ENCODE data around the gene PPP1R9B.

The PPP1R9B gene

DNA sequence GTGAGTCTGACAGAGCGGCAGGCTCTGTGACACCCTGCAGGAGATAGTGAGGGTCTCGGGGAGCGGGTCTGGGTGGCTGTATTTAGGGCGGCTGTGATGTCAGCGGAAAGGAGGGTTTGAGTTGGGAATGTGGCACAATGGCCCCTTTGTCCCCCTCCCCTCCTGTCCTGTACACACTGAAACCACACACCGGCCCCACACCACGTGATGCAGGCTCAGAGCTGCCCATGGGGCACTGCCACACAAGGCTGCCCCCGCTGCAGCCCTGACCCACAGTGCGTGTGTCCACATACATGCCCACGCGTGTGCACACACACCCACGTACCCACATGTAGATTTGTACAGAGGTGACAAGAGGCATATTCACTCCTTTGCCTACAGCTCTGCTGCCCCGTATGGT, 30.7 kb upstream of the PPP1R9B start:
- H3K79me2 ChIP-seq (ENCODE audit: low read length), result no peaks in the 10 kb centered on the region
- peaks cover 14% of the 10 kb centered on the region for H3K36me3 ChIP-seq (replicated peaks; ENCODE audit: low read depth, low read length)
- no peak for TF ChIP-seq EZH2phosphoT487 (IDR thresholded peaks at IDR 0.05; ENCODE audit: low read depth)
- TF ChIP-seq, protein P1, sequence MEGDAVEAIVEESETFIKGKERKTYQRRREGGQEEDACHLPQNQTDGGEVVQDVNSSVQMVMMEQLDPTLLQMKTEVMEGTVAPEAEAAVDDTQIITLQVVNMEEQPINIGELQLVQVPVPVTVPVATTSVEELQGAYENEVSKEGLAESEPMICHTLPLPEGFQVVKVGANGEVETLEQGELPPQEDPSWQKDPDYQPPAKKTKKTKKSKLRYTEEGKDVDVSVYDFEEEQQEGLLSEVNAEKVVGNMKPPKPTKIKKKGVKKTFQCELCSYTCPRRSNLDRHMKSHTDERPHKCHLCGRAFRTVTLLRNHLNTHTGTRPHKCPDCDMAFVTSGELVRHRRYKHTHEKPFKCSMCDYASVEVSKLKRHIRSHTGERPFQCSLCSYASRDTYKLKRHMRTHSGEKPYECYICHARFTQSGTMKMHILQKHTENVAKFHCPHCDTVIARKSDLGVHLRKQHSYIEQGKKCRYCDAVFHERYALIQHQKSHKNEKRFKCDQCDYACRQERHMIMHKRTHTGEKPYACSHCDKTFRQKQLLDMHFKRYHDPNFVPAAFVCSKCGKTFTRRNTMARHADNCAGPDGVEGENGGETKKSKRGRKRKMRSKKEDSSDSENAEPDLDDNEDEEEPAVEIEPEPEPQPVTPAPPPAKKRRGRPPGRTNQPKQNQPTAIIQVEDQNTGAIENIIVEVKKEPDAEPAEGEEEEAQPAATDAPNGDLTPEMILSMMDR (IDR thresholded peaks at IDR 0.05; ENCODE audit: low read depth, low read length), result no peak
- no peaks in the 10 kb centered on the region for H4K20me1 ChIP-seq (ENCODE audit: insufficient read depth, low read length)
- no peak overlapping the region for H3K9ac ChIP-seq (ENCODE audit: low read length)
- no peak overlapping the region for H3K4me2 ChIP-seq (ENCODE audit: low read length)
- H2AFZ ChIP-seq (ENCODE audit: low read depth, low read length), result no peak overlapping the region
- no peaks in the 10 kb centered on the region for H3K9me3 ChIP-seq (ENCODE audit: insufficient read depth, low read length)
- no peaks in the 10 kb centered on the region for H3K27me3 ChIP-seq (ENCODE audit: low read depth, low read length)
- H3K27ac ChIP-seq (ENCODE audit: low read length), result no peak overlapping the region
- H3K4me1 ChIP-seq (ENCODE audit: low read length), result peaks cover 45% of the 10 kb centered on the region
- no peak overlapping the region for H3K4me3 ChIP-seq (ENCODE audit: low read length)

DNA sequence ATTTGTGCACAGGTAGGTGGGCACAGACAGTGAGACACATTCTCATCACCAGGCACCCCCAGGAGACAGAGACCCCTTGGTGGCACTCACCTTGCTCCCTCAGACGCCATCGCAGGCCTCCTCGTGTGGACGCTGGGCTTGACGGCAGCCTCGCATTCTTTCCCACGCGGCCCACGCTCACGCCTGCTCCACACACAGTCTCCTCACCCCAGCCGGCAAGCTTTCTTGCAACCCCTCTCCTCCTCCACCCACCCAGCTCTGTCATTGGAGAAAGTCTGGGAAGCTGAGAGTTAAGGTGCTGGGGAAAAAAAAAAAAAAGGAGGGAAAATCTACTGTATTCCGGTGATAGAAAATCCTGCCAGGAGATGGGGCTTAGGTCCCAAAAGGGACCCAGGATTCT, 30.1 kb upstream of the PPP1R9B start:
- Histone ChIP-seq H3K9ac (ENCODE audit: low read length) (no peak overlapping the region), H3K79me2 (ENCODE audit: low read length) (no peaks in the 10 kb centered on the region), H3K27ac (ENCODE audit: low read length) (no peak overlapping the region), H3K9me3 (ENCODE audit: insufficient read depth, low read length) (no peaks in the 10 kb centered on the region), H3K4me1 (ENCODE audit: low read length) (peaks cover 40% of the 10 kb centered on the region), H3K4me2 (ENCODE audit: low read length) (no peak overlapping the region), H3K27me3 (ENCODE audit: low read depth, low read length) (no peaks in the 10 kb centered on the region), H4K20me1 (ENCODE audit: insufficient read depth, low read length) (no peaks in the 10 kb centered on the region), H3K4me3 (ENCODE audit: low read length) (no peak overlapping the region), H3K36me3 (replicated peaks; ENCODE audit: low read depth, low read length) (peaks cover 10% of the 10 kb centered on the region), H2AFZ (ENCODE audit: low read depth, low read length) (no peak overlapping the region)
- TF ChIP-seq, protein P1 (IDR thresholded peaks at IDR 0.05; ENCODE audit: low read depth, low read length), result no peak
- no peak for TF ChIP-seq EZH2phosphoT487 (IDR thresholded peaks at IDR 0.05; ENCODE audit: low read depth)

DNA sequence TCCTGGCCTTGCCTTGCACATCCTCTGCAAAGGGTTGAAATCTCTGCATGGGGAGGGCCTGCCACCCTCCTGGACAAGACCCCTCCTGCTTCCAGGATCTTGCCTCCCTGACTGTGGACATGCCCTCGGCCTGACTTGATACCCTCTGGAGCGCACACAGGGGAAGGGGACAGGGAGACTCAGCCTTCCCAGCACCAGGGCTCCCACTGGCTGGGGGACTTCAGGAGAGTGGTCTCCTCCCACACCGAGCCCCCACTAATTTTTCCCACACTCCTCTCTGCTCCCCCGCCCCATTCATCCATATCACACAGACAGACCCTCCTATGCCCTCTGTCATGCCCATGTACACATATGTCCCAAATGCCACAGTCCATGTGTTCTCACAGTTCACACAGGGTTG, 29.6 kb upstream of the PPP1R9B start:
- no peaks in the 10 kb centered on the region for H3K9me3 ChIP-seq (ENCODE audit: insufficient read depth, low read length)
- no peak overlapping the region for H3K4me2 ChIP-seq (ENCODE audit: low read length)
- peaks cover 35% of the 10 kb centered on the region for H3K4me1 ChIP-seq (ENCODE audit: low read length)
- H3K27ac ChIP-seq (ENCODE audit: low read length), result no peak overlapping the region
- H3K79me2 ChIP-seq (ENCODE audit: low read length), result no peaks in the 10 kb centered on the region
- no peaks in the 10 kb centered on the region for H4K20me1 ChIP-seq (ENCODE audit: insufficient read depth, low read length)
- H3K36me3 ChIP-seq (replicated peaks; ENCODE audit: low read depth, low read length), result peaks cover 5% of the 10 kb centered on the region
- H3K27me3 ChIP-seq (ENCODE audit: low read depth, low read length), result no peaks in the 10 kb centered on the region
- H3K4me3 ChIP-seq (ENCODE audit: low read length), result no peak overlapping the region
- no peak overlapping the region for H3K9ac ChIP-seq (ENCODE audit: low read length)
- no peak overlapping the region for H2AFZ ChIP-seq (ENCODE audit: low read depth, low read length)
- no peak for TF ChIP-seq EZH2phosphoT487 (IDR thresholded peaks at IDR 0.05; ENCODE audit: low read depth)
- TF ChIP-seq, protein P1 (IDR thresholded peaks at IDR 0.05; ENCODE audit: low read depth, low read length), result no peak

DNA sequence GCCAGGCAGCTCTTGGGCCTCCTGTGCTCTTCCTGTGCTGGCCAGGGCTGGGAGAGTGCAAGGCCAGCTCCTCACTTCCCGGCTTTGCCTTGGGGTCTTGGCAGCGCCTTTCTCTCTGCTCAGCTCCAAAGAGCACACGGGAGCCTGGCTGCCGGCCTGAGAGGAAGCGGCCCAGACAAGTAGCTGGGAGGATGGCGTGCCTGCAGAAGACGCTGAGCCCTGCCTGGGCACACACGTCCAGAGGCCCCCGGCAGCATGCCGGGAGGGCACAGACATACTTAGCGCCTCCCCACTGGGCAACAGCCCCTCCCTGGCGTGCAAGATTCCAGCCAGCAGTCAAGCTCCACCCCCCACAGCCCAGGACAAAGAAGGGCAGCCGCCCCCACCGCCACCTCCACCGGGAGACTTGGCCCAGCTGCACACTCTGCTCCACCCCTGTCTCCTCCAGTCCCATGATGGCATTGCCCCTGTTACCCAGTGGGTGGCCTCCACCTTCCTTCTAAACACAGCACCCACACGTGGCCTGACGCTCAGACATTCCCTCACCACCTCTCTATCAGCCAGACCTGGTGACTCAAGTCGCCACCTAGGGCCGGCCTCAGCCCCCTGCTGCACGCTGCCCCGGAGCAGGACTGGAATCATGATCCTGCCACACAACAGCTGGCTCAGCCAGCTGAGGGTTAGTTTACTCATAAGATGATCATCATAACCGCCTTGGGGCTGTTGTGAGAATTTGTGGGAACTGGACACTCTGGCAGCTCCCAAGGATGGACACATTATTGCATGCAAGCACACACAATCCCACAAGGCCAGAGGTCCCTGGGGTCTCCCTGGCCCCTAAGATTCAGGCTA, 27.7 kb upstream of the PPP1R9B start:
- TF ChIP-seq EZH2phosphoT487 (IDR thresholded peaks at IDR 0.05; ENCODE audit: low read depth), result no peak
- TF ChIP-seq, protein P1 (IDR thresholded peaks at IDR 0.05; ENCODE audit: low read depth, low read length), result peak; percentile 83
- peak overlapping the region; percentile 75 for H3K4me3 ChIP-seq (ENCODE audit: low read length)
- no peaks in the 10 kb centered on the region for H3K27me3 ChIP-seq (ENCODE audit: low read depth, low read length)
- H2AFZ ChIP-seq (ENCODE audit: low read depth, low read length), result peak overlapping the region; percentile 88
- no peaks in the 10 kb centered on the region for H4K20me1 ChIP-seq (ENCODE audit: insufficient read depth, low read length)
- peak overlapping the region; percentile 64 for H3K9ac ChIP-seq (ENCODE audit: low read length)
- peaks cover 16% of the 10 kb centered on the region for H3K4me1 ChIP-seq (ENCODE audit: low read length)
- H3K4me2 ChIP-seq (ENCODE audit: low read length), result peak overlapping the region; percentile 88
- H3K79me2 ChIP-seq (ENCODE audit: low read length), result no peaks in the 10 kb centered on the region
- no peaks in the 10 kb centered on the region for H3K9me3 ChIP-seq (ENCODE audit: insufficient read depth, low read length)
- H3K27ac ChIP-seq (ENCODE audit: low read length), result no peak overlapping the region
- no peaks in the 10 kb centered on the region for H3K36me3 ChIP-seq (replicated peaks; ENCODE audit: low read depth, low read length)

All from OCI-LY3 (cell line).